Right lobe of liver (tissue), 6 donors: ENCODE data around the gene RWDD1. TPM values are rescaled to one million over a fixed set of nuclear protein-coding genes. Genes with fewer than 3 reads are reported as not detected.

Source experiments
- ATAC-seq, 4 donors: fragments of 200-7000 bp; cut with Tn5 transposase; one replicate each; pipeline ENCODE4 v1.9.1; 2020; ENCODE audit warnings: mild to moderate bottlenecking in 4 of 4, moderate library complexity in 4 of 4
- DNase-seq, 3 donors: peaks; one replicate each; pipeline ENCODE4 v3.0.0-alpha.2; 2020
- H3K27ac ChIP-seq, 3 donors: fragments of 200-600 bp; one replicate each; pipeline ENCODE4 v1.8.0; 2022
- H3K27me3 ChIP-seq, 2 donors: fragments of 200-600 bp; one replicate each; pipeline ENCODE4 v1.8.0; 2022
- H3K36me3 ChIP-seq, 4 donors: fragments of 200-600 bp; sonication (generic) in 1 of 4; one replicate each; pipeline versions ENCODE4 v1.5.1 to v1.8.0; 2017 to 2022; ENCODE audit warnings: control low read depth in 1 of 4
- H3K4me1 ChIP-seq, 4 donors: fragments of 200-600 bp; sonication (generic) in 1 of 4; one replicate each; pipeline versions ENCODE4 v1.5.1 to v1.8.0; 2017 to 2022; ENCODE audit warnings: control low read depth in 1 of 4
- H3K4me3 ChIP-seq, 3 donors: fragments of 200-600 bp; one replicate each; pipeline ENCODE4 v1.8.0; 2022
- H3K9me3 ChIP-seq, 4 donors: fragments of 200-600 bp; sonication (generic) in 1 of 4; one replicate each; pipeline versions ENCODE4 v1.5.1 to v1.8.0; 2017 to 2022; ENCODE audit warnings: control low read depth in 1 of 4
- POLR2A ChIP-seq: fragments of 450-650 bp; IDR thresholded peaks from one replicate; pipeline ENCODE4 v1.6.1; 2017; ENCODE audit warnings: antibody characterized with exemption, mild to moderate bottlenecking
- WGBS: methylation state at CpG from one replicate; pipeline ENCODE4 v1.1.6; 2018; ENCODE audit warnings: low coverage, low lambda C conversion rate; ENCODE audit not compliant: insufficient coverage; ENCODE audit errors: missing lambda C conversion rate; 5-methylcytosine and 5-hydroxymethylcytosine counted together
- intact Hi-C, 2 donors: fragments of 100-400 bp; cut with DNase I; formaldehyde crosslinking; loops; one replicate each; pipeline versions ENCODE4 v1.11.2 to v1.14.1; 2022
- total RNA-seq, 6 experiments: library from RNA; depleted of rRNA in 2 of 6; stranded (reverse); fragments of >200 nt in 2 of 6; fragmentation: NEBNext Ultra II Directional in 3 of 6; extraction: Animal tissue kit (Norgen Biotek cat#: 25700) in 3 of 6; gene quantifications; one replicate each; pipeline versions ENCODE4 v1.1.0 to v1.2.4, GENCODE V29; 2016 to 2023
- TF ChIP-seq, protein P1 (sequence below), 4 donors: fragments of 200-600 bp in 3 of 4; fragments of 450-650 bp in 1 of 4; IDR thresholded peaks; one replicate each; pipeline versions ENCODE4 v1.5.1 to v1.8.0; 2016 to 2022; ENCODE audit warnings: antibody characterized with exemption in 4 of 4, mild to moderate bottlenecking in 2 of 4
- donor health status: DM: no; HTN: yes; CAD: no.
- donor health status: DM: no; HTN: no; CAD: no.
- donor health status: DM: no; HTN: no; CAD: no.
- donor health status: DM: no; HTN: yes; CAD: no.
- donor health status: DM: no; HTN: yes; CAD: no.

Gene RWDD1
- total RNA-seq, 6 experiments from 2014 or later: 14.8 to 22.1 (median 21.2) TPM

GRCh38 chr6:116624036-116624805 lies 52.9 kb downstream of the RWDD1 start:
- Histone ChIP-seq H3K27ac (no peak overlapping the region), H3K36me3 (no peaks in the 10 kb centered on the region), H3K27me3 (no peaks in the 10 kb centered on the region), H3K4me1 (no peaks in the 10 kb centered on the region), H3K9me3 (no peaks in the 10 kb centered on the region), H3K4me3 (no peak overlapping the region)
- intact Hi-C loops: no loop called here
- WGBS: 55% methylated on average over 3 of the region's 3 CpGs
- no peak for TF ChIP-seq POLR2A
- TF ChIP-seq, protein P1, sequence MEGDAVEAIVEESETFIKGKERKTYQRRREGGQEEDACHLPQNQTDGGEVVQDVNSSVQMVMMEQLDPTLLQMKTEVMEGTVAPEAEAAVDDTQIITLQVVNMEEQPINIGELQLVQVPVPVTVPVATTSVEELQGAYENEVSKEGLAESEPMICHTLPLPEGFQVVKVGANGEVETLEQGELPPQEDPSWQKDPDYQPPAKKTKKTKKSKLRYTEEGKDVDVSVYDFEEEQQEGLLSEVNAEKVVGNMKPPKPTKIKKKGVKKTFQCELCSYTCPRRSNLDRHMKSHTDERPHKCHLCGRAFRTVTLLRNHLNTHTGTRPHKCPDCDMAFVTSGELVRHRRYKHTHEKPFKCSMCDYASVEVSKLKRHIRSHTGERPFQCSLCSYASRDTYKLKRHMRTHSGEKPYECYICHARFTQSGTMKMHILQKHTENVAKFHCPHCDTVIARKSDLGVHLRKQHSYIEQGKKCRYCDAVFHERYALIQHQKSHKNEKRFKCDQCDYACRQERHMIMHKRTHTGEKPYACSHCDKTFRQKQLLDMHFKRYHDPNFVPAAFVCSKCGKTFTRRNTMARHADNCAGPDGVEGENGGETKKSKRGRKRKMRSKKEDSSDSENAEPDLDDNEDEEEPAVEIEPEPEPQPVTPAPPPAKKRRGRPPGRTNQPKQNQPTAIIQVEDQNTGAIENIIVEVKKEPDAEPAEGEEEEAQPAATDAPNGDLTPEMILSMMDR (IDR thresholded peaks at IDR 0.05): no peak
- no peak for ATAC-seq
- no peak for DNase-seq

GRCh38 chr6:116625872-116626271 lies 54.6 kb downstream of the RWDD1 start:
- intact Hi-C loops: no loop called here
- H3K4me1 ChIP-seq: no peaks in the 10 kb centered on the region
- H3K27ac ChIP-seq: no peak overlapping the region
- TF ChIP-seq, protein P1 (IDR thresholded peaks at IDR 0.05): no peak
- TF ChIP-seq POLR2A: no peak
- WGBS: 97% methylated on average over 3 of the region's 3 CpGs
- no peak for ATAC-seq
- DNase-seq: no peak
- no peak overlapping the region for H3K4me3 ChIP-seq
- H3K9me3 ChIP-seq: no peaks in the 10 kb centered on the region
- H3K36me3 ChIP-seq: no peaks in the 10 kb centered on the region
- no peaks in the 10 kb centered on the region for H3K27me3 ChIP-seq

DNA sequence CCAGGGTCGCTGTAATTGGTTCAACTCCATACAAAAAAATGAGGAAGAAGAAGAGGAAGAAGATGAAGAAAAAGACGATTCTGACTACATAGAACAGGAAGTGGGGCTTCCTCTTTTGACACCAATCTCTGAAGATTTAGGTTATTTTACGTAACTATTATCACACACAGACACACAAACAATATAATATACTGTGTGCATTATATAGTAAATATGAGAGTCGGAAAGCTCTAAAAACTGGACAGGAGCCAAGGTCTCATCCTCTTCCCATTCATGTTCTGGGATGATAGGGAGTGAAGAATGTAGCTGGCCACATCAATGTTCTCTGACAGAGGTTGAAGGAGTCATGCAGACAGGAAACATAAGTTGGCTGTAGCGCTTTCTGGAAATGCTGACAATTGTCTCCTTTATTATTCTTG lies 58.3 kb downstream of the RWDD1 start:
- Histone ChIP-seq H3K9me3 (no peaks in the 10 kb centered on the region), H3K27ac (no peak overlapping the region), H3K4me1 (no peaks in the 10 kb centered on the region), H3K27me3 (no peaks in the 10 kb centered on the region), H3K4me3 (no peak overlapping the region), H3K36me3 (no peaks in the 10 kb centered on the region)
- TF ChIP-seq, protein P1 (IDR thresholded peaks at IDR 0.05): no peak
- TF ChIP-seq POLR2A: no peak
- ATAC-seq (peak in 3 of 4 donors; percentile 59 to 83 (median 65)), DNase-seq (no peak)
- 49% methylated on average over 5 of the region's 5 CpGs for WGBS
- intact Hi-C loops: no loop called here

- DNase-seq (no peak), ATAC-seq (peak; percentile 42 to 86 (median 80))
- H3K4me3 ChIP-seq: no peak overlapping the region
- H3K27ac ChIP-seq: no peak overlapping the region
- H3K36me3 ChIP-seq: no peaks in the 10 kb centered on the region
- intact Hi-C loops: no loop called here
- TF ChIP-seq, protein P1 (IDR thresholded peaks at IDR 0.05): no peak
- no peak for TF ChIP-seq POLR2A
- no peaks in the 10 kb centered on the region for H3K4me1 ChIP-seq
- no peaks in the 10 kb centered on the region for H3K27me3 ChIP-seq
- 47% methylated on average over 5 of the region's 5 CpGs for WGBS
- no peaks in the 10 kb centered on the region for H3K9me3 ChIP-seq
These were observed 60.2 kb downstream of the RWDD1 start for GRCh38 chr6:116631379-116631990.
